Stimulated activated CD4-positive, alpha-beta T cell treated with anti-CD3 and anti-CD28 coated beads, Interleukin-2, amount 100 ng/mL, for 4 hours (primary cell): ENCODE results near the gene HJURP.

ENCODE experiments used
- DNase-seq: peaks from one replicate; pipeline ENCODE4 v3.0.0-alpha.2; 2020; ENCODE audit warnings: low read depth

Gene HJURP

DNA sequence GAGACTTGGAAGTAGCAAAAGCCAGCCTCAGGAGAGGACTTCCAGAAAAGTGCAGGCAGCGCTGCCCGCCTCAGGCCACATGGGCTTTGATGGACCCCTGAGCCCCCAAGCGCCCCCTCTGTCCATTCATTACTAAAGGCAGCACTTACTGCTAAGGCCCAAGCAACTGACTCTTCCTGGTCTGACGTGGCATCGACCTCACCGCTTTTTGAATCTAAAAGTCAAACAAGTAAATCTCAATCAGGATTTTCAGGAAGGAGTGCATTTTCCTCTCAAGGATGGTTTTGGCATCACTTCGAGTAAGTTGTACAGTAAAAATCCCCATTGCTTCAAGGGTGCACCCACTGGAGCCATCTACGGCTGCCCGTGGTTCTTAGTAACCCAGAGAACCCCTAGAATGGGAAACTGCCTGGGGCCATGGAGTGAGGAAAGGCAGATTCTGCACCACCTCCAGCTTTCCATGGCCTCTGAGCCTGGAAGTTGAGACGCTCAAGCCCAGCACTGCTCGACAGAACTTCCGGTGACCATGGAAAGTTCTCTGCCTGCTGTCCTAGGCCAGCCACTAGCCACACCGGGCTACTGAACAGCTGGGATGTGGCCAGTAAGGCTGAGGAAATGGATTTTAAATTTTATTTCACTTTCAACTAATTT is 7.0 kb downstream of the HJURP start:
- DNase-seq: no peak

DNA sequence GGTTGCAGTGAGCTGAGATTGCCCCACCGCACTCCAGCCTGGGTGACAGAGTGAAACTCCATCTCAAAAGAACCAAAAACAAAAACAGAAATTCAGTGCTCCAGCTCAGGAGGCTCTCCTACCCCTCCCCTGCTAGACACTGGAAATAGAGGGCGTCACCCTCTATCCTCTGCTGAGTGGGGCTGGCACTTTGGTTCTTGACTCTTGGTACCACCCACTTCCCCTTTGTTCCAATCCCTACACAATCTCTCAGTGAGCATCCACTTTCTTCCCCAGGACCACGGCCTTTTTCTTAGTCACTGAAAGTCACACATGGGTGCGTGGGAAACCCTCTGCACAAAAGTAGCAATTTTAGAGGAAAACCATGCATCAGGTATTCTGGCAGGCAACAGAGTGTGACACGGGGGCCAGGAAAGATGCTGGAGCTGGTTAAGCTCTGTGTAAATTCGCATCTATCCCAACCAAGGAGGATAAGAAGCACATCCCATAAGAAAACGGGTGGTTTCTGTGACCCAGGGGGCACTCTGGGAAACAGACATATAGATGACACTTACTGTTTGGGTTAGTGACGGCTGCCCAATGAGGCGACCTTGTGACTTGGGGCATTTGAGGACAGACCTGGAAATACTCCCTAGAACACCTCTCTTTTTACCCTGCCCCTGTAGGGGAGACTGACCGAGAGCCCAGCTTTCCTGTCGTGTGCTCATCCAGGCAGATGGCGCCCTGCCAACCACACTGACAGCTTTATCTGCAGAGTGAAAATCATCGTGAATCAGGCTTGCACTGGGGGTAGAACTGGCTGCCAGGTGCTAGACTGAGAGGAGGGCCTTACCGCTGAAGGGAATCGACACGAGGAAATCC is 7.7 kb downstream of the HJURP start:
- no peak for DNase-seq

- DNase-seq: no peak
These were observed 8.9 kb downstream of the HJURP start for GRCh38 chr2:233845301-233846060.

DNA sequence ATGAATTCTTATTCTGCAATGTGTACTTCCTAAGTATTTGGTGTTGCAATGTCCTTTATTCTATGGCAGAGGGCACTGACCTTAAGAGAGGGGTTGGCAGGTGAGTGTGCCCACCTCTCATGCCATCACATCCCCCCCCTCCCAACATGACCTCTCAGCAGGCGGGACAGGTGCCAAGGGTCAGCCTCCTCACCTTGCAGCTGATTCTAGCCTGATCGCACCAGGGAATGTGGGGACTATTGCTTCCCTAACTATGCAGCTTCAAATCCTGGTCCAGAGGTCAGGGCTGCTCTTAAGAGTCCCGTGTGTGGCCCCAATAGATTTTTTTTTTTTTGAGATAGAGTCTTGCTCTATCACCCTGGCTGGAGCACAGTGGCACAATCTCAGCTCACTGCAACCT is 9.5 kb downstream of the HJURP start:
- DNase-seq: no peak

- DNase-seq: no peak
These were observed 10.1 kb downstream of the HJURP start for GRCh38 chr2:233844064-233844807.

DNA sequence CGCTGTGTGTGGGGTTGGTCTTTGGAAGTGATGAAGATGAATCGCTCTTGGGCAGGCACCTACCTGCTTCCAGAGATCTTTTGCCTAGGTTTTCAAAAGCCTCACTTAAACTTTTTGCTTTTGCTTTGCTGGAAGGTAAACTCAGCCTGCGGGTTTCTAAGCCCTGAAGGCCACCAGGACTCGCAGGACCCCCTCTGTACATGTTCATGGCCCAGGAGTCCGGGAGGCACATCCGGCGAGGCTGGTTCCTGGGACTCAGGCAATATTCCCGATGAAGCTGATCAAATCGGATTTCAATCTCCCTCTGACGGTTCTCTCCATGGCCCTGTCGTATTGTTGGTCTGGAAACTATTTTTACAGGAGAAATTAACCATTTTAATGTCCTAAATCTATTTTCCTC is 13.2 kb downstream of the HJURP start:
- no peak for DNase-seq

DNA sequence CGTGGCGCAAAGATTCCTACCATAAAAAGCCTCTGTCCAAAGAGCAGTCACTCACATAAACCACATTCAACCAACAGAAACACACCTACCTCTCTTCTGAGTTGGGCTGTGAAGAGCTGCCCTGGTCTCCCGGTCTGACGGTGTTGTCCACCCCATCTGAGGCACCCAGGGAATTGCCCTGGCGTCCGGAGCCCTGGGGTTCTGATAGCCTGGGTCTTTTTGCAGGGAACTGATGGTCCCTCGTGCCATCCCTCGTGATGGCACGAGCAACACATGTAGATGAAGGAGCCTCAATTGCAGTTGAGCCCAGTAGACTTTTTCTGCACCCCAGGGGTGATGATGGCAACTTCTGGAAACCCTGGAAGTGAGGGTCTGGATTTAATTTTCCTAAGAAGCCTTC is 13.8 kb downstream of the HJURP start:
- DNase-seq: no peak

DNA sequence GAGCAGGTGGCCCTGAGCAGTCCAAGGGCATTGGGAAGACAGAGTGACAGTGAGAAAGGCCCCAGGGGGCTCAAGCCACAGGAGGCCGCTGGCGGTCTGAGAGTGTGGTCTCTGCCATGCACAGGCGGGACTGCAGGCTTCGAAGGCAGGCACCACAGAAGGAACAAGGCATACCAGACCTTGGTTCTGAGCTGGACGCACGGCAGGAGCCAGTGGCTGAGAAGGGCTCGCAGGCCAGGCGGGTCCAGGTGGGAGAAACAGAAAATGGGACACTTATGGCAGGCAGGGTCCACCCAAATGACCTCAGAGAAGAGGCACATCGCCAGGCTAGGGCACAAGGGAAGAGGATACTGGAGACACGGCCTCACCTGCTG is 14.9 kb downstream of the HJURP start:
- DNase-seq: no peak

GRCh38 chr2:233838726-233839446 is 15.4 kb downstream of the HJURP start:
- no peak for DNase-seq

DNA sequence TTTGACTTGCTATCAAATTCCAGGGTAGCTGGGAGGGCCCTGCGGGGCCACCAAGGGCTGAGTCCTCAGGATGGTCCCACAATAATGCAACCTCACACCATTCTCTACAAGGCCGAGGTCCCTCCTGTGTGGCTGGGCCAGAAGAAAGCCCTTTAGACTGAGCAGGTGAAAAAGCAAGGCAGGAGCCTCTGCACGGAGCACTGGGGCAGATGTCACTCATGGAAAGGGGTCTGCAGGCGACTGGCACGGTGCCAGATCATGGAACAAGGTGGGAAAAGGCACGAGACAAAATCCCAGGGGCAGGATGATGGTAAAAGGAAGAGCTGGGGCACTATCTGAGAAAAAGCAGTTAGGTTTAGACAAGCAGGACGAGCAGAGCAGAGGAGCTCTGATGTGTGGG is 16.1 kb downstream of the HJURP start:
- no peak for DNase-seq

DNA sequence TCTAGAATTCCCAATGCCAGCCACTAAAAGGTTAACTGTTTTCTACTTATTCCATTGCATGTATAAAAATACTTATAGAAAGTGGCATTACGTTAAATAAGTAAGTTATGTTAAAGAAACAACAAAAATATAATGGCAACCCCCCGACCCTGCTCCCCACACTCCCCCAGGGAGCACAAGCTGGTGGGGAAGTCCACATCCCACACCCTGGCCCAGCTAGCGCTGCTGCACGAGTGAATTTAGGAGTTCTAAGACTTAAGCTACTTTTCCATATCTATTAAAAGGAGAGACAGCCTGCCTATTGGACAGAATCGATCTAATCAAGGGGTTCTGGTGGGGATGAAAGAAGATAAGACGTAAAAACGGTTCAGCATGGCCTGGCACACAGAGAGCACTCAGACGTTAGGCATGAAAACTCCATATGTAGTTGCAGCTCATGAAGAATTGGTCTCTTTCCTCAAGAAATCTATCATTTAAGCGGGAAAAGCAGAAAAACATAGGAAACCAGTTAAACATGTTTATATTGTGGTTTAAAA is 16.6 kb downstream of the HJURP start:
- no peak for DNase-seq

DNA sequence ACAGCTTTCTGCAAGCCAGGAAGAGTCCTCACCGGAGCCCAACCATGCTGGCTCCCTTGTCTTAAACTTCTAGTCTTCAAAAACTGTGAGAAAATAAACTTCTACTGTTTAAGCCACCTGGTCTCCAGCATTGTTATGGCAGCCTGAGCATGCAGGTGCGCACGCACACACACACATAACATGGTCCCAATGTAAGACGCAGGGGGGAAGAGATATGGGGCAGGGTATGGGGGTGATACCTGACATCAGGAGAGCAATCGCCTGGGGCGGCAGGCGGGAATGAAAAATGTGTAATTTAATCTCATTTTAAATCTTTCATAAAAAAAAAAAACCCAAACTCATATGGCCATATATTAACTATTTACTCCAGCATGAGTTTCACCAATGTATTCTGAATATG is 18.0 kb downstream of the HJURP start:
- DNase-seq: no peak

GRCh38 chr2:233835230-233836186 is 18.8 kb downstream of the HJURP start:
- DNase-seq: no peak

DNA sequence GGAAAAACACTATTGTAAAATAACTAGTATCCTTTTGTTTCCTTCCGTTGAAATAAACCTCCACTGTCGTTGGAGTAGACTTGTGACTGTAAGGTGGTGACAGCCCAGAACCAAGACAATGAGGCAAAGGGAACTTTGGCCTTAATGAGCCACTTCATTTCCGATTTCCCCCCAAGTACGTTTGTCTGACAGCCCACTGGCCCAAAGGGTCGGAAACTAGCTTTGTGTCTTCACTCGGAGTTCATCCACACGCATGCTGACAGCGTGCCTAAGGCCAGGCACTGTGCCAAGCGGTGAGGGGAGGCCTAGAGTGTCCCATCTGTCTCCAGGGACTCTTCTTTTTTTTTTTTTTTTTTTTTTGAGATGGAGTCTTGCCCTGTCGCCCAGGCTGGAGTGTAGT is 21.0 kb downstream of the HJURP start:
- no peak for DNase-seq

DNA sequence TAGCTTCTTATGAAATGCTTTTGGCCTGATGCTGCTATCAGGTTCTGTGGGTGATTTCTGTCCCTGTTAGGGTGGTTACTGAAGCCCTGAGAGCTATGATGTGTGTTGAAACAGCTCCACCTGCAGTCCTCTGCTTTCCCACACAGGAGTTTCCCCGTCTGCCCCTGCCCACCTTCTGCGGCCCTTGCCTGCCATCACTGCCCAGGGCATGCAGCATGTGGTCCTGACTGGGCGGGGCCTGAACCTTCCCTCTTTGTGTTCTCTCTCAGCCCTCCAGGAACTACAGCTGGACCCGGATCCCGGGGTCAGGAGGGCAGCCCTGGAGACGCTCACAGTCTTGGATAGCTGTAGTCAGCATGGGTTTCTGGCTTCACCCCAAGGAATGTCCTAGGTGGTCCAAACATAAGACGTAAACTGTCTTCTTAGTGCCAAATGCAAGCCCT is 21.4 kb downstream of the HJURP start:
- no peak for DNase-seq

GRCh38 chr2:233832414-233832813 is 21.9 kb downstream of the HJURP start:
- DNase-seq: no peak

DNA sequence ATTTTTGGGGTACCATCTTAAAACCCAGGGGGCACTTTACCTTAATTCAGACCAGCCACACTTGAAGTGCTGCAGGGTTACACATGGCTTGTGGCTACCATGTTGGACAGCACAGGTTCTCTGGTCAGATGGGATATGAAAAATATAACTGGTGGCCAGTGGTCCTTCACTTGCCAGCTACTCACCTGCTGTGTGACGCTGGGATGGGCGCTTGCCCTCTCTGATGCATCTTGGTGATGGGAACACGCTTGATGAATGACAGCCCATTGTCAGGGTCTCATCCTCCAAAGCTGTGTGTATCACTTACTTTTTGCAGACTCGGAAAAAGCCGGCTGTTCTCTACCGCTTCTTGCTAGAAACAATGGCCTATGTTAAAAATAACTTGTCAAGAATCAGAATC is 22.5 kb downstream of the HJURP start:
- DNase-seq: no peak

- DNase-seq: no peak
These were observed 23.2 kb downstream of the HJURP start for GRCh38 chr2:233831011-233831721.

GRCh38 chr2:233830111-233830802 is 24.1 kb downstream of the HJURP start:
- no peak for DNase-seq
